DLD1 (cell line): ENCODE data around the gene BORCS8.

Experiments
- in situ Hi-C: cut with HindIII; loops from 2 replicates; pipeline ENCODE4 v1.10.0; 2017; ENCODE audit warnings: low sequenced_read_pairs

BORCS8 gene

GRCh38 chr19:19214892-19215291 is 22.9 kb upstream of the BORCS8 start:
- in situ Hi-C loops, result no loop called here

GRCh38 chr19:19214159-19214490 is 22.2 kb upstream of the BORCS8 start:
- in situ Hi-C loops, result no loop called here

GRCh38 chr19:19213426-19214158 is 21.6 kb upstream of the BORCS8 start:
- in situ Hi-C loops, result no loop called here

- in situ Hi-C loops, result no loop called here
These were observed 21.0 kb upstream of the BORCS8 start for GRCh38 chr19:19212916-19213315.

GRCh38 chr19:19211499-19212420 is 19.8 kb upstream of the BORCS8 start, which contains the start of gene NCAN:
Gene NCAN (plus strand): TSS chr19:19211958. CDS start chr19:19216954, 4,996 bp downstream.
- in situ Hi-C loops, result no loop called here

- in situ Hi-C loops, result no loop called here
These were observed 17.4 kb upstream of the BORCS8 start for GRCh38 chr19:19209372-19209771.

GRCh38 chr19:19207637-19208572 is 16.0 kb upstream of the BORCS8 start:
- in situ Hi-C loops, result no loop called here

GRCh38 chr19:19206938-19207337 is 15.0 kb upstream of the BORCS8 start:
- in situ Hi-C loops, result no loop called here

- in situ Hi-C loops, result no loop called here
These were observed 13.8 kb upstream of the BORCS8 start for GRCh38 chr19:19205416-19206410.

- in situ Hi-C loops, result no loop called here
These were observed 12.2 kb upstream of the BORCS8 start for GRCh38 chr19:19204181-19204580.

GRCh38 chr19:19203012-19203856 is 11.3 kb upstream of the BORCS8 start, which contains the start of gene NR2C2AP:
Gene NR2C2AP (minus strand): TSS chr19:19203414. CDS start chr19:19203060, 354 bp downstream.
- in situ Hi-C loops, result no loop called here

GRCh38 chr19:19202707-19203011 is 10.7 kb upstream of the BORCS8 start:
- in situ Hi-C loops, result no loop called here

- in situ Hi-C loops, result no loop called here
These were observed 10.0 kb upstream of the BORCS8 start for GRCh38 chr19:19201697-19202630.

- in situ Hi-C loops, result no loop called here
These were observed 2.0 kb upstream of the BORCS8 start for GRCh38 chr19:19193926-19194325.

GRCh38 chr19:19192910-19193423 is 1.0 kb upstream of the BORCS8 start:
- in situ Hi-C loops, result no loop called here

GRCh38 chr19:19191768-19192077 is 229 bp downstream of the BORCS8 start:
- in situ Hi-C loops, result no loop called here

- in situ Hi-C loops, result no loop called here
These were observed 5.2 kb downstream of the BORCS8 start for GRCh38 chr19:19186742-19187141.
